K562 (cell line): ENCODE measurements around the gene WBP1L. TPM values are rescaled to one million over a fixed set of nuclear protein-coding genes. Genes with fewer than 3 reads are reported as not detected.
A peak's percentile ranks its signal among the peaks of the same experiment; 100 is the strongest.

Experiments
- ATF6 ChIP-seq: sonication (generic); formaldehyde crosslinking; IDR thresholded peaks from 2 replicates; pipeline ENCODE4 v1.4.0; 2020; ENCODE audit warnings: mild to moderate bottlenecking, missing genetic modification reagents
- FOS ChIP-seq: IDR thresholded peaks from 3 replicates; pipeline ENCODE4 v1.6.1; 2011; ENCODE audit not compliant: insufficient read length; ENCODE audit errors: extremely low read depth
- GABPA ChIP-seq: fragments of 200-800 bp; sonication (Bioruptor generic); conservative IDR thresholded peaks from 2 replicates; pipeline ENCODE4 v1.6.1; 2016; ENCODE audit warnings: low read depth, missing genetic modification characterization, missing compliant biosample characterization
- GATAD2A ChIP-seq: fragments of 450-650 bp; IDR thresholded peaks from 2 replicates; pipeline ENCODE4 v1.6.1; 2017
- KDM2B ChIP-seq: fragments of 250-450 bp; sonication (Bioruptor Pico); IDR thresholded peaks from 2 replicates; pipeline ENCODE4 v1.8.0; 2021; ENCODE audit warnings: mild to moderate bottlenecking, moderate library complexity
- MNT ChIP-seq, 2 experiments: fragments of 450-650 bp; conservative IDR thresholded peaks; 2 replicates each; pipeline ENCODE4 v1.6.1; 2017; ENCODE audit warnings: mild to moderate bottlenecking in 2 of 2, moderate library complexity in 2 of 2
- NCOA1 ChIP-seq: fragments of 450-650 bp; IDR thresholded peaks from 2 replicates; pipeline ENCODE4 v1.6.1; 2016; ENCODE audit warnings: low read depth
- PRPF4 ChIP-seq: fragments of 200-400 bp; formaldehyde crosslinking; IDR thresholded peaks from one replicate; pipeline ENCODE4 v1.6.1; 2017; ENCODE audit warnings: low read length, low read depth, mild to moderate bottlenecking; ENCODE audit not compliant: insufficient read depth, poor library complexity, severe bottlenecking
- SAP30 ChIP-seq: fragments of 200-600 bp; sonication (generic); IDR thresholded peaks from 2 replicates; pipeline ENCODE4 v1.6.1; 2012; ENCODE audit warnings: borderline replicate concordance, low read depth, mild to moderate bottlenecking, moderate library complexity, low read length, control low read depth, inconsistent platforms; ENCODE audit not compliant: insufficient read depth, poor library complexity, severe bottlenecking
- SMAD4 ChIP-seq: fragments of 250-450 bp; sonication (Bioruptor Pico); conservative IDR thresholded peaks from 2 replicates; pipeline ENCODE4 v1.8.0; 2021; ENCODE audit warnings: inconsistent platforms, mild to moderate bottlenecking, moderate library complexity
- TAL1 ChIP-seq: fragments of 450-650 bp; IDR thresholded peaks from 2 replicates; pipeline ENCODE4 v1.6.1; 2016; ENCODE audit warnings: mild to moderate bottlenecking
- TOE1 ChIP-seq, 2 experiments: fragments of 450-650 bp in 1 of 2; sonication (generic) in 1 of 2; formaldehyde crosslinking in 1 of 2; IDR thresholded peaks; 2 replicates each; pipeline versions ENCODE4 v1.7.1 to v1.8.0; 2016 to 2022; ENCODE audit warnings: borderline replicate concordance in 2 of 2, mild to moderate bottlenecking in 2 of 2, antibody characterized with exemption in 1 of 2, inconsistent platforms in 1 of 2, low read depth in 1 of 2, missing genetic modification reagents in 1 of 2, moderate library complexity in 1 of 2
- U2AF2 ChIP-seq: fragments of 200-400 bp; formaldehyde crosslinking; optimal IDR thresholded peaks from 2 replicates; pipeline ENCODE3; 2017; ENCODE audit warnings: low read depth, mild to moderate bottlenecking, low read length
- USF1 ChIP-seq: sonication (generic); formaldehyde crosslinking; IDR thresholded peaks from 2 replicates; pipeline ENCODE4 v1.9.0; 2022; ENCODE audit warnings: mild to moderate bottlenecking, missing genetic modification reagents
- YBX1 ChIP-seq: fragments of 450-650 bp; IDR thresholded peaks from 2 replicates; pipeline ENCODE4 v1.7.1; 2016; ENCODE audit warnings: mild to moderate bottlenecking
- ZNF239 ChIP-seq: fragments of 250-450 bp; sonication (Bioruptor Pico); IDR thresholded peaks from 2 replicates; pipeline ENCODE4 v1.4.0; 2020; ENCODE audit warnings: mild to moderate bottlenecking
- ZNF280A ChIP-seq: fragments of 450-650 bp; IDR thresholded peaks from 2 replicates; pipeline ENCODE4 v1.6.1; 2018; ENCODE audit warnings: mild to moderate bottlenecking, low read depth; ENCODE audit not compliant: partially characterized antibody
- polyA plus RNA-seq, 8 experiments: library from polyadenylated mRNA; depleted of rRNA in 4 of 8; stranded (reverse) in 5 of 8; unstranded in 3 of 8; fragments of >200 nt; fragmentation: Nextera tagmentation in 2 of 8; fragmentation: Illumina TruSeq in 1 of 8; extraction: Ambion mirVana in 2 of 8; extraction: Trizol in 1 of 8; gene quantifications; 2 replicates each; pipeline versions ENCODE4 v1.2.1 to v1.2.3, GENCODE V29; 2011 to 2014; ENCODE audit warnings: inconsistent platforms in 1 of 8, missing spikeins in 1 of 8
- total RNA-seq, 7 experiments: library from RNA; depleted of rRNA in 6 of 7; stranded (reverse); fragments of >200 nt in 6 of 7; fragmentation: Illumina TruSeq in 2 of 7; extraction: Trizol in 2 of 7; gene quantifications; 2 replicates each; pipeline versions ENCODE4 v1.2.1 to v1.2.3, GENCODE V29; 2011 to 2021; ENCODE audit warnings: low replicate concordance in 1 of 7

The WBP1L gene
- total and polyA plus RNA-seq, 9 of the 15 experiments (the other 6 are each of a cell fraction or from before 2014, with no cell fraction given), result 3.2 to 14.4 (median 11.3) TPM

- TF ChIP-seq ZNF280A, result no peak
- TF ChIP-seq PRPF4, result no peak
- no peak for TF ChIP-seq GATAD2A
- no peak for TF ChIP-seq GABPA
- no peak for TF ChIP-seq U2AF2
- no peak for TF ChIP-seq TOE1 (IDR thresholded peaks at IDR 0.05; ENCODE audit: borderline replicate concordance)
- no peak for TF ChIP-seq TOE1 (CRISPR knock-in tag; IDR thresholded peaks at IDR 0.05; ENCODE audit: borderline replicate concordance, low read depth)
- no peak for TF ChIP-seq SMAD4 (CRISPR knock-in tag)
- no peak for TF ChIP-seq TAL1
- no peak for TF ChIP-seq USF1 (CRISPR knock-in tag)
- no peak for TF ChIP-seq FOS
- no peak for TF ChIP-seq ATF6
- TF ChIP-seq MNT (conservative IDR thresholded peaks at IDR 0.05), result 0 out of 4 replicates have a peak, but pooled peaks of 1 of the 2 experiments have one; percentile 25
- TF ChIP-seq NCOA1, result no peak
- no peak for TF ChIP-seq YBX1
- TF ChIP-seq SAP30, result no peak
- TF ChIP-seq KDM2B (CRISPR knock-in tag), result no peak
- no peak for TF ChIP-seq ZNF239 (CRISPR knock-in tag)
Measured at GRCh38 chr10:102729029-102730026, 14.4 kb upstream of the WBP1L start (continued).
